ENCODE measurements around the gene VTI1A. TPM values are rescaled to one million over a fixed set of nuclear protein-coding genes. Genes with fewer than 3 reads are reported as not detected.

VTI1A gene
- total RNA-seq, 3 donors from 2014 or later (not counting 1 experiment from before 2014, with no cell fraction given): 62.6 to 77.6 (median 68.2) TPM

DNA sequence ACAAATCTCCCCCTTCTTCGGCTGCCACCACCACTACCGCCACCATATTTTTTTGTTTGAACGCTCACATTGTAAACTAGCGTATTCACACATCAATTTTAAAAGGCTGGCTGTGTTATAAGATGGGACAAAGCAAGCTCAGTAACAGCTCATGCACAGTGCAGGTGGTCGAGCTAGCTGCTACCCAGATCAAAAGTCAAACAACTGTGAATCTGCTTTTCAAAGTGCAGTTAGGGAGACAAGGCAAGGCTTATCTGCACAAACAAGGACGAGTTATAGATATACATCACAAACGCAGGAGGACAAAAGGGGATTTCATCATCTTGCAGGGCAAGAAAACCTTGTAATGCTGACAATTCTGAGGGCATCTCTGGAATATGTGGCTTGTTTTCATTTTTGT lies 231.6 kb downstream of the VTI1A start:
- Mint-ChIP-seq H3K36me3 (no peaks in the 10 kb centered on the region), H3K4me1 (no peaks in the 10 kb centered on the region), H3K9me3 (no peaks in the 10 kb centered on the region), H3K4me3 (no peak overlapping the region), H3K27me3 (ENCODE audit: low read depth in 2 of 2) (no peaks in the 10 kb centered on the region), H3K27ac (no peak overlapping the region)
- no peak overlapping the region for H3K27ac ChIP-seq (ENCODE audit: low read length)
- intact Hi-C loops (cut with micrococcal nuclease): no loop called here
- H3K4me1 ChIP-seq (ENCODE audit: control insufficient read depth, insufficient read depth, low read length): no peaks in the 10 kb centered on the region
- H3K4me3 ChIP-seq (ENCODE audit: low read length): no peak overlapping the region
- TF ChIP-seq, protein P1, sequence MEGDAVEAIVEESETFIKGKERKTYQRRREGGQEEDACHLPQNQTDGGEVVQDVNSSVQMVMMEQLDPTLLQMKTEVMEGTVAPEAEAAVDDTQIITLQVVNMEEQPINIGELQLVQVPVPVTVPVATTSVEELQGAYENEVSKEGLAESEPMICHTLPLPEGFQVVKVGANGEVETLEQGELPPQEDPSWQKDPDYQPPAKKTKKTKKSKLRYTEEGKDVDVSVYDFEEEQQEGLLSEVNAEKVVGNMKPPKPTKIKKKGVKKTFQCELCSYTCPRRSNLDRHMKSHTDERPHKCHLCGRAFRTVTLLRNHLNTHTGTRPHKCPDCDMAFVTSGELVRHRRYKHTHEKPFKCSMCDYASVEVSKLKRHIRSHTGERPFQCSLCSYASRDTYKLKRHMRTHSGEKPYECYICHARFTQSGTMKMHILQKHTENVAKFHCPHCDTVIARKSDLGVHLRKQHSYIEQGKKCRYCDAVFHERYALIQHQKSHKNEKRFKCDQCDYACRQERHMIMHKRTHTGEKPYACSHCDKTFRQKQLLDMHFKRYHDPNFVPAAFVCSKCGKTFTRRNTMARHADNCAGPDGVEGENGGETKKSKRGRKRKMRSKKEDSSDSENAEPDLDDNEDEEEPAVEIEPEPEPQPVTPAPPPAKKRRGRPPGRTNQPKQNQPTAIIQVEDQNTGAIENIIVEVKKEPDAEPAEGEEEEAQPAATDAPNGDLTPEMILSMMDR (IDR thresholded peaks at IDR 0.05): no peak
- H3K27me3 ChIP-seq (ENCODE audit: control insufficient read depth, insufficient read depth, low read length): no peaks in the 10 kb centered on the region
- DNase-seq: no peak
- peaks cover 4% of the 10 kb centered on the region for H3K36me3 ChIP-seq (ENCODE audit: control insufficient read depth, insufficient read depth, low read length)
- H3K9me3 ChIP-seq (ENCODE audit: control insufficient read depth, insufficient read depth, low read length): no peaks in the 10 kb centered on the region
- no peak for ATAC-seq
- WGBS (ENCODE audit: insufficient coverage): 90% methylated on average over 7 of the region's 7 CpGs

DNA sequence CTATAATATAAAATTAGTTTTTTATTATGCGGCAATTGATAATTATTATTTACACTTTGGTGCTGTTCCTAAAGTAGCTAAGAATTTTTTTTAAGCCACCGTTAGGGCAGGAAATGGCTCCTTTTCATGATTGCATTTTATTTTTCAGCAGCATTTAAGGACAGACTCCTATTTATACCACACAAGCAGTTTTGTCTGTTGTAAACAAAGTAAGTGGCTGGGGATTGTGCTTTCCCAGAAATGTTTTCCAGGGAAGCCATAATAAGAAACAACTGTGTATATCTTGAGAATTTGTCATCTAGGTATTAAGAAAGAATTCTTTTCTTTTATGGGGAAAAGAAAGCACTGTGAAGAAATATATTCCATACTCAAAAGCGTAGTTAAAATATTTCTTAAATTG lies 232.0 kb downstream of the VTI1A start:
- Mint-ChIP-seq H3K4me3 (no peak overlapping the region), H3K4me1 (no peaks in the 10 kb centered on the region), H3K27me3 (ENCODE audit: low read depth in 2 of 2) (no peaks in the 10 kb centered on the region), H3K9me3 (no peaks in the 10 kb centered on the region), H3K27ac (no peak overlapping the region), H3K36me3 (no peaks in the 10 kb centered on the region)
- DNase-seq: no peak
- TF ChIP-seq, protein P1 (IDR thresholded peaks at IDR 0.05): no peak
- no peak for ATAC-seq
- intact Hi-C loops (cut with micrococcal nuclease): no loop called here
- H3K4me1 ChIP-seq (ENCODE audit: control insufficient read depth, insufficient read depth, low read length): no peaks in the 10 kb centered on the region
- H3K27ac ChIP-seq (ENCODE audit: low read length): no peak overlapping the region
- WGBS (ENCODE audit: insufficient coverage): 80% methylated on average over 1 of the region's 3 CpGs
- no peaks in the 10 kb centered on the region for H3K9me3 ChIP-seq (ENCODE audit: control insufficient read depth, insufficient read depth, low read length)
- no peaks in the 10 kb centered on the region for H3K27me3 ChIP-seq (ENCODE audit: control insufficient read depth, insufficient read depth, low read length)
- H3K4me3 ChIP-seq (ENCODE audit: low read length): no peak overlapping the region
- peaks cover 4% of the 10 kb centered on the region for H3K36me3 ChIP-seq (ENCODE audit: control insufficient read depth, insufficient read depth, low read length)

DNA sequence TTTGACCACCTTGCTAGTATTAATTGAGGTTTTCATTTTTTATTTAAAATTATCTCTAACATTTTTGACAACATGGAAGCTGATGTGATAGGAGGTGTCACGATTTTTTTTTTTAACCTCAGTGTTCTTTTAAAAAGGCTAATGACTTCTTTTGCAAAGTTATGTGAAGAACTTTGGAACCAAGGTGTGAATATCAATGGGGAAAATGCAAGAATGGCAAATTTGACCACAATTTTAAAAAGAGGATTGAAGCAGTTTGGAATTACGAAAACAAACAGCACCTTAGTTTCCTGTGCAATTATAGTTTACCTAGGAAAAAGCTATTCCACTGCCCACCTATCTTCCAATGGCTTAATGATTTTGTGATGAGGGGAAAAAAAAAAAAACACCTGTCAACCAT lies 232.4 kb downstream of the VTI1A start:
- H3K4me3 Mint-ChIP-seq: no peak overlapping the region
- no peak overlapping the region for H3K27ac Mint-ChIP-seq
- Histone ChIP-seq H3K9me3 (ENCODE audit: control insufficient read depth, insufficient read depth, low read length) (no peaks in the 10 kb centered on the region), H3K4me3 (ENCODE audit: low read length) (no peak overlapping the region), H3K27me3 (ENCODE audit: control insufficient read depth, insufficient read depth, low read length) (no peaks in the 10 kb centered on the region), H3K4me1 (ENCODE audit: control insufficient read depth, insufficient read depth, low read length) (no peaks in the 10 kb centered on the region), H3K27ac (ENCODE audit: low read length) (no peak overlapping the region), H3K36me3 (ENCODE audit: control insufficient read depth, insufficient read depth, low read length) (peaks cover 4% of the 10 kb centered on the region)
- H3K36me3 Mint-ChIP-seq: no peaks in the 10 kb centered on the region
- ATAC-seq (no peak), DNase-seq (no peak)
- H3K4me1 Mint-ChIP-seq: no peaks in the 10 kb centered on the region
- intact Hi-C loops (cut with micrococcal nuclease): no loop called here
- H3K9me3 Mint-ChIP-seq: no peaks in the 10 kb centered on the region
- TF ChIP-seq, protein P1 (IDR thresholded peaks at IDR 0.05): no peak
- 93% methylated on average over 2 of the region's 2 CpGs for WGBS (ENCODE audit: insufficient coverage)
- no peaks in the 10 kb centered on the region for H3K27me3 Mint-ChIP-seq (ENCODE audit: low read depth in 2 of 2)

DNA sequence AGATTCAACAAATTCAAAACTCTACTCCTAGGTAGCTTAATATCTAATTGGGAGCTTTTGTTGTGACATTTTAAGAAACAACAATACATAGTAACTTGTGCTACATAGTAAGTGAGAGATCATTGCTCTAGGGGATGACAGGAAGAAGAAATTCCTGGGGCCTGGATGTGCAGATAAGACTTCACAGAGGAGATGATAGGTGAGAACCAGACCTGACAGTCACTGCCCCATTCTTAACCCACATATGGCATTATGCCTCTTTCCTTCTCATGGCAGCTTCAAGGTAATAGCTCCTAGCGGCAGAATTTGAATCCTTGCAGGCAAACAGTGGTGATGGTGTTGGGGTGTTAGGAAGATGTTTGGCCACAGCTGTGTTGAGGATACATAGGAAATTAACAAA lies 233.6 kb downstream of the VTI1A start:
- H3K4me3 Mint-ChIP-seq: no peak overlapping the region
- Histone ChIP-seq H3K27me3 (ENCODE audit: control insufficient read depth, insufficient read depth, low read length) (no peaks in the 10 kb centered on the region), H3K4me3 (ENCODE audit: low read length) (no peak overlapping the region), H3K4me1 (ENCODE audit: control insufficient read depth, insufficient read depth, low read length) (no peaks in the 10 kb centered on the region), H3K36me3 (ENCODE audit: control insufficient read depth, insufficient read depth, low read length) (peaks cover 4% of the 10 kb centered on the region), H3K27ac (ENCODE audit: low read length) (no peak overlapping the region), H3K9me3 (ENCODE audit: control insufficient read depth, insufficient read depth, low read length) (no peaks in the 10 kb centered on the region)
- WGBS (ENCODE audit: insufficient coverage): no CpG with 5 or more reads among the region's 1 CpG
- H3K36me3 Mint-ChIP-seq: no peaks in the 10 kb centered on the region
- no peaks in the 10 kb centered on the region for H3K9me3 Mint-ChIP-seq
- TF ChIP-seq, protein P1 (IDR thresholded peaks at IDR 0.05): no peak
- peaks cover 0 to 3% of the 10 kb centered on the region in 2 donors for H3K4me1 Mint-ChIP-seq
- no peak for ATAC-seq
- no peak overlapping the region for H3K27ac Mint-ChIP-seq
- intact Hi-C loops (cut with micrococcal nuclease): no loop called here
- no peaks in the 10 kb centered on the region for H3K27me3 Mint-ChIP-seq (ENCODE audit: low read depth in 2 of 2)
- no peak for DNase-seq
